ENCODE results near the gene KRTAP17-1.

- TF ChIP-seq POLR2A (IDR thresholded peaks at IDR 0.05) (no peak), CTCF (IDR thresholded peaks at IDR 0.05) (no peak)
Measured at GRCh38 chr17:41351177-41351576, 35.7 kb upstream of the KRTAP17-1 start.

Measured in breast epithelium (tissue), 3 donors.